CD4-positive, alpha-beta T cell treated with Interleukin-6 for 4 hours (primary cell): Measurements from ENCODE around the gene FBXO9.

Source experiments
- DNase-seq: peaks from one replicate; pipeline ENCODE4 v3.0.0-alpha.2; 2020; ENCODE audit warnings: mixed read lengths

FBXO9 gene

GRCh38 chr6:53139841-53140413 lies 74.7 kb downstream of the FBXO9 start:
- DNase-seq = no peak

GRCh38 chr6:53142810-53143209 lies 77.6 kb downstream of the FBXO9 start:
- DNase-seq = no peak

GRCh38 chr6:53143710-53144109 lies 78.5 kb downstream of the FBXO9 start:
- DNase-seq = no peak

DNA sequence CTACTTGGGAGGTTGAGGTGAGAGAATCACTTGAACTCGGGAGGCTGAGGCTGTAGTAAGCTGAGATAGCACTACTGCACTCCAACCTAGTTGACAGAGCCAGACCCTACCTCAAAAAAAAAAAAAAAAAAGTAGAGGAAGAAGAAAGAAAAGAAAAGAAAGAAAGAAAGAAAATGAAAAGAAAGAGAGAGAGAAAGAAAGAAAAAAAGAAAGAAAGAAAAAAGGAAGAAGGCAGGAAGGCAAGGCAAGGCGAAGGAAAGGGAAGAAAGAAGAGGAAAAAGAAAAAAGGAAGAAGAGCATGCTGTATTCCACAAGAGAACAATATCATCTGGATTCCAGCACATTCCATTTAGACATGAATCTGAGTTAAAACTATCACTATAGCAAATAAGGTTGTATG lies 79.6 kb downstream of the FBXO9 start:
- DNase-seq = no peak

GRCh38 chr6:53148684-53149083 lies 83.5 kb downstream of the FBXO9 start, which contains the start of gene GCM1:
TSS of gene GCM1 (minus strand) at chr6:53148841. CDS start at chr6:53145632, 3,209 bp downstream.
- no peak for DNase-seq
